Trophoblast cell (in vitro differentiated cells and primary cell): ENCODE data around the gene SPAG16.

Source experiments
- DNase-seq, 2 donors: peaks; one replicate each; pipeline ENCODE4 v3.0.0-alpha.2; 2016
- H2AFZ ChIP-seq: 2 replicates; pipeline ENCODE4 v1.6.1; 2013; ENCODE audit warnings: low read length, moderate library complexity, mild to moderate bottlenecking; ENCODE audit not compliant: insufficient read depth, poor library complexity
- H2AK5ac ChIP-seq: 2 replicates; pipeline ENCODE4 v1.6.1; 2013; ENCODE audit warnings: mild to moderate bottlenecking, low read length
- H2BK120ac ChIP-seq: 2 replicates; pipeline ENCODE4 v1.6.1; 2013; ENCODE audit warnings: low read length, mild to moderate bottlenecking, moderate library complexity; ENCODE audit not compliant: insufficient read depth, poor library complexity
- H2BK12ac ChIP-seq: 2 replicates; pipeline ENCODE4 v1.6.1; 2013; ENCODE audit warnings: mild to moderate bottlenecking, low read length, moderate library complexity
- H2BK5ac ChIP-seq: 2 replicates; pipeline ENCODE4 v1.6.1; 2013; ENCODE audit warnings: low read length, low read depth, moderate library complexity, mild to moderate bottlenecking; ENCODE audit not compliant: poor library complexity
- H3K14ac ChIP-seq: 2 replicates; pipeline ENCODE4 v1.6.1; 2013; ENCODE audit warnings: mild to moderate bottlenecking, low read length
- H3K18ac ChIP-seq: 2 replicates; pipeline ENCODE4 v1.6.1; 2013; ENCODE audit warnings: mild to moderate bottlenecking, low read length
- H3K23ac ChIP-seq: 2 replicates; pipeline ENCODE4 v1.6.1; 2013; ENCODE audit warnings: low read length
- H3K27ac ChIP-seq: 2 replicates; pipeline ENCODE4 v1.5.1; 2013; ENCODE audit warnings: low read depth, mild to moderate bottlenecking, inconsistent platforms, low read length, moderate library complexity
- H3K27me3 ChIP-seq: 2 replicates; pipeline ENCODE4 v1.6.1; 2013; ENCODE audit warnings: inconsistent platforms, mild to moderate bottlenecking, low read length, moderate library complexity; ENCODE audit not compliant: insufficient read depth
- H3K36me3 ChIP-seq, 2 experiments: 1 replicate in 1 of 2; 2 replicates in 1 of 2; pipeline ENCODE4 v1.6.1; 2013; ENCODE audit warnings: low read length in 2 of 2, mild to moderate bottlenecking in 2 of 2, moderate library complexity in 1 of 2; ENCODE audit not compliant: insufficient read depth in 2 of 2, control insufficient read depth in 1 of 2
- H3K4ac ChIP-seq: 2 replicates; pipeline ENCODE4 v1.6.1; 2013; ENCODE audit warnings: low read depth, mild to moderate bottlenecking, low read length, moderate library complexity
- H3K4me1 ChIP-seq, 2 experiments: 1 replicate in 1 of 2; 2 replicates in 1 of 2; pipeline ENCODE4 v1.6.1; 2013; ENCODE audit warnings: low read length in 2 of 2, mild to moderate bottlenecking in 2 of 2, moderate library complexity in 1 of 2; ENCODE audit not compliant: insufficient read depth in 2 of 2, control insufficient read depth in 1 of 2
- H3K4me2 ChIP-seq: 2 replicates; pipeline ENCODE4 v1.6.1; 2013; ENCODE audit warnings: inconsistent platforms, mild to moderate bottlenecking, low read length, moderate library complexity
- H3K4me3 ChIP-seq: 2 replicates; pipeline ENCODE4 v1.5.1; 2013; ENCODE audit warnings: mild to moderate bottlenecking, low read depth, low read length, inconsistent platforms
- H3K79me1 ChIP-seq: one replicate; pipeline ENCODE4 v1.6.1; 2013; ENCODE audit warnings: low read length
- H3K79me2 ChIP-seq: 2 replicates; pipeline ENCODE4 v1.6.1; 2013; ENCODE audit warnings: low read length, mild to moderate bottlenecking; ENCODE audit not compliant: control insufficient read depth, insufficient read depth, poor library complexity
- H3K9ac ChIP-seq: 2 replicates; pipeline ENCODE4 v1.6.1; 2013; ENCODE audit warnings: mild to moderate bottlenecking, low read length
- H3K9me3 ChIP-seq: 2 replicates; pipeline ENCODE4 v1.6.1; 2013; ENCODE audit warnings: low read depth, mild to moderate bottlenecking, control low read depth, inconsistent platforms, low read length; ENCODE audit not compliant: insufficient read depth
- H4K12ac ChIP-seq: 2 replicates; pipeline ENCODE4 v1.6.1; 2013; ENCODE audit warnings: low read depth, mild to moderate bottlenecking, low read length, moderate library complexity
- H4K8ac ChIP-seq: 2 replicates; pipeline ENCODE4 v1.6.1; 2013; ENCODE audit warnings: low read depth, mild to moderate bottlenecking, low read length, moderate library complexity
- H4K91ac ChIP-seq: one replicate; pipeline ENCODE4 v1.6.1; 2013; ENCODE audit warnings: low read depth, mild to moderate bottlenecking, low read length, moderate library complexity
- WGBS: extraction: QIAGEN DNeasy Blood & Tissue Kit; methylation state at CpG from one replicate; pipeline ENCODE4 v1.1.7; 2013; ENCODE audit warnings: missing lambda C conversion rate; ENCODE audit not compliant: insufficient read length, insufficient coverage; ENCODE audit errors: extremely low coverage; 5-methylcytosine and 5-hydroxymethylcytosine counted together

The SPAG16 gene

DNA sequence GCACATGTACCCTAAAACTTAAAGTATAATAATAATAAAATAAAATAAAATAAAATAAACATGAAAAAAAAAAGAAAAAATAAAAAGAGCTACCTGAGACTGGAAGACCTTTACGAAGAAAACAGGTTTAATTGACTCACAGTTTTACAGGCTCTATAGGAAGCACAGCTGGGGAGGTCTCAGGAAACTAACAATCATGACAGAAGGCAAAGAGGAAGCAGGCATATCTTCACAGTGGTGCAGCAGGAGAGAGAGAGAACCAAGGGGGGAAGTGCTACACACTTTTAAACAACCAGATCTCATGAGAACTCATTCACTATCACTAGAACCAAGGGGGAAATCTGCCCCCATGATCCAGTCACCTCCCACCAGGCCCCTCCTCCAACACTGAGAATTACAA is 747.3 kb downstream of the SPAG16 start:
- no peak overlapping the region for H3K14ac ChIP-seq
- H3K4me1 ChIP-seq, result no peaks in the 10 kb centered on the region
- H3K9ac ChIP-seq, result no peak overlapping the region
- H3K79me1 ChIP-seq, result no peaks in the 10 kb centered on the region
- H3K9me3 ChIP-seq, result peaks cover 2% of the 10 kb centered on the region
- no peak overlapping the region for H2BK120ac ChIP-seq
- peaks cover 0 to 2% of the 10 kb centered on the region in 2 experiments for H3K36me3 ChIP-seq
- no peak overlapping the region for H3K4me2 ChIP-seq
- no peak for DNase-seq
- no peak overlapping the region for H4K12ac ChIP-seq
- H3K4me3 ChIP-seq, result no peak overlapping the region
- no peak overlapping the region for H2AK5ac ChIP-seq
- H3K23ac ChIP-seq, result no peak overlapping the region
- no peak overlapping the region for H3K27ac ChIP-seq
- no peak overlapping the region for H2BK5ac ChIP-seq
- no peak overlapping the region for H3K18ac ChIP-seq
- no CpG with 5 or more reads among the region's 1 CpG for WGBS
- H4K91ac ChIP-seq, result no peak overlapping the region
- H3K4ac ChIP-seq, result no peak overlapping the region
- no peaks in the 10 kb centered on the region for H3K27me3 ChIP-seq
- H2AFZ ChIP-seq, result no peak overlapping the region
- H4K8ac ChIP-seq, result no peak overlapping the region
- H3K79me2 ChIP-seq, result no peaks in the 10 kb centered on the region
- H2BK12ac ChIP-seq, result no peak overlapping the region

- H3K79me2 ChIP-seq, result no peaks in the 10 kb centered on the region
- no peak overlapping the region for H3K9ac ChIP-seq
- no peak overlapping the region for H3K27ac ChIP-seq
- no peaks in the 10 kb centered on the region for H3K4me1 ChIP-seq
- peaks cover 0 to 2% of the 10 kb centered on the region in 2 experiments for H3K36me3 ChIP-seq
- no peak overlapping the region for H4K91ac ChIP-seq
- no peak overlapping the region for H2AK5ac ChIP-seq
- H4K12ac ChIP-seq, result no peak overlapping the region
- H3K18ac ChIP-seq, result no peak overlapping the region
- H3K14ac ChIP-seq, result no peak overlapping the region
- no peak overlapping the region for H3K4ac ChIP-seq
- no peak overlapping the region for H2BK5ac ChIP-seq
- no peak overlapping the region for H3K23ac ChIP-seq
- DNase-seq, result no peak
- H3K27me3 ChIP-seq, result no peaks in the 10 kb centered on the region
- no peak overlapping the region for H2AFZ ChIP-seq
- no peak overlapping the region for H2BK12ac ChIP-seq
- no peaks in the 10 kb centered on the region for H3K79me1 ChIP-seq
- no peak overlapping the region for H3K4me3 ChIP-seq
- H4K8ac ChIP-seq, result no peak overlapping the region
- H3K4me2 ChIP-seq, result no peak overlapping the region
- no peak overlapping the region for H2BK120ac ChIP-seq
- WGBS, result no CpG with 5 or more reads among the region's 3 CpGs
- H3K9me3 ChIP-seq, result peaks cover 2% of the 10 kb centered on the region
Measured at GRCh38 chr2:214034417-214034816, 750.2 kb downstream of the SPAG16 start.

- Histone ChIP-seq H4K91ac (no peak overlapping the region), H3K79me2 (no peaks in the 10 kb centered on the region), H4K8ac (no peak overlapping the region), H3K9me3 (peaks cover 2% of the 10 kb centered on the region), H3K4me1 (no peaks in the 10 kb centered on the region), H3K9ac (no peak overlapping the region), H3K4ac (no peak overlapping the region), H3K18ac (no peak overlapping the region), H3K4me2 (no peak overlapping the region), H3K23ac (no peak overlapping the region), H2AFZ (no peak overlapping the region), H4K12ac (no peak overlapping the region), H2BK5ac (no peak overlapping the region), H2AK5ac (no peak overlapping the region), H2BK120ac (no peak overlapping the region), H2BK12ac (no peak overlapping the region), H3K79me1 (no peaks in the 10 kb centered on the region), H3K4me3 (peak overlapping the region; percentile 10), H3K14ac (no peak overlapping the region), H3K36me3 (peaks cover 2% of the 10 kb centered on the region in 2 experiments), H3K27me3 (no peaks in the 10 kb centered on the region), H3K27ac (no peak overlapping the region)
- no peak for DNase-seq
- WGBS, result no CpG with 5 or more reads among the region's 8 CpGs
Measured at GRCh38 chr2:214035091-214035852, 751.0 kb downstream of the SPAG16 start.

DNA sequence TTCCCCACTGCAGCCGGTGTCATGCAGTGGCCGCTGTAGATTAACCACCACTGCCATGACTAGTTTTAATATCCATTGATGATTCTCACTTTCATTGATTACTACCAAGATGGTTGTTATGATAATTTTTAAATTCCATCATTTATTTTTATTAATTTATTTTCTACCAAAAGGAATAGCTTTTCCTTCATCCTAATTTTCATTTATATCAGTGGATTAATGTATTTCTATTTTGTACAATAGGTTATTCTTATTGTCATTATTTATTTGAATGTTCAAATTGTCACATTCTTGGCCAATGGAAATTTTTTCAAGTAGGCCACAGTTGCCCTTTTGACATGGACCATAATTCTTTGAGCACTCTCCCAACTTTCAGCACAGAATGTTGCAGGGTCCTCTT is 751.7 kb downstream of the SPAG16 start:
- no peaks in the 10 kb centered on the region for H3K79me2 ChIP-seq
- no peak overlapping the region for H2BK120ac ChIP-seq
- H3K23ac ChIP-seq, result no peak overlapping the region
- no peak overlapping the region for H4K91ac ChIP-seq
- H3K4me2 ChIP-seq, result no peak overlapping the region
- no peak overlapping the region for H4K12ac ChIP-seq
- WGBS, result no CpG with 5 or more reads among the region's 2 CpGs
- no peak overlapping the region for H3K4ac ChIP-seq
- H3K27me3 ChIP-seq, result no peaks in the 10 kb centered on the region
- H3K4me1 ChIP-seq, result no peaks in the 10 kb centered on the region
- no peak overlapping the region for H3K4me3 ChIP-seq
- H3K18ac ChIP-seq, result no peak overlapping the region
- H3K9me3 ChIP-seq, result peaks cover 2% of the 10 kb centered on the region
- H3K79me1 ChIP-seq, result no peaks in the 10 kb centered on the region
- no peak overlapping the region for H3K14ac ChIP-seq
- peaks cover 2% of the 10 kb centered on the region in 2 experiments for H3K36me3 ChIP-seq
- H3K9ac ChIP-seq, result no peak overlapping the region
- no peak for DNase-seq
- H2BK12ac ChIP-seq, result no peak overlapping the region
- no peak overlapping the region for H4K8ac ChIP-seq
- no peak overlapping the region for H2AFZ ChIP-seq
- H3K27ac ChIP-seq, result no peak overlapping the region
- no peak overlapping the region for H2AK5ac ChIP-seq
- no peak overlapping the region for H2BK5ac ChIP-seq
